ENCODE results near the gene GBX2.
"Not testable (repeated sequence)": the region's sequence is repeated elsewhere in the genome, so short reads cannot be mapped to it uniquely, and the experiment has no call there.

The GBX2 gene

DNA sequence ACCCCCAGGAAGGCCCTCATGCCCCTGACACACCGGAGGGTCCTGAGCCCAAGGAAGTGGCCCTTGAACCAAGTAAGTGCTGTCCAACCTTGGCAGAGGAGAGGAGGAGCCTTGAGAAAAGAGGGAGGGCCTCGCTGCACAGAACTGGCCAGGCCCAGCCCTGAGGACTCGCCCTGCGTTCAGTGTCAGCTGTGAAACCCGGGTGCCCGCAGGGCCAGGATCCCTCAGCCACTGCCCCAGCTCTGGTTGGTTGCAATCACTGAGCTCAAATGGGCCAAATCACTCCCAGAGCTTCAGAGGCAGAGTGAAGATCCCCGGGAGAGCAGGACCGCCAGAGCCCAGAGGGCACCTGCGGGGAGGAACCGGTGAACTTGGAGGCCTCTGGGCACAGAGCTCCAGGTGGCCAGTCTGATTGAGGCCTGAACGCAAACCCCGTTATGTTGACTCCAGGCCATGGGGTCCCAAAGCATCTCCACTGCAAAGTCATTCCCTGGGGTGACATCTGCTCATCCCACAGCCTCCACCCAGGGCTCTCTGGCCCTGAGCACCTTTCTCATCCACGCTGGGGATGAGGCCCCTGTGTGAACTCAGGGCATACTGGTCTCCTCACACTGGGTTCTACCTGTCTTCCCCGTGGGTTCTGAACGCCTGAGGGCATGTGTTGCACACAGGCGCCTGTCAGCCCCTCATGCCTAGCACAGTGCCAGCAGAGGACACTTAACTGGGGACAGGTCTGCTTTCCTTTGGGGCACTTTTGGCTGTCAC is 11.9 kb downstream of the GBX2 start:
- DNase-seq (ENCODE audit: low spot score) = no peak

DNA sequence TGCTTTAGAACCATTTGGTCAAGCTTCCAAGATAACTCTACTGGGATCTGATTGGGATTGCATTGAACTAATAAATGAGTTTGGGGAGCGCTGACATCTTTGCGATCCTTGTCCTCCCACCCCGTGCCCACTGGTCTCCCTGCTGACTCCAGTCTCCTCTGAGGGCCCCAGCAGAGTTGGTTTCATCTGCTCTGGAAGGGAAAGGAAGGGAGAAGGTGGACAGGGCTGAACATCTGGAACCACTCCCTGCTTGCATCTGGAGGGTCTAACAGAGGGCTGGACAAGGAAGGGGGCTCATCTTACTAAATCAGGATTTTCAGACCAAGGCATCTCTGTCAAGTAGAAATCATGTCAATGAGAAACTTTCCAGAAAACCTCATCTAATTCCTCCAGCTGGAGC is 12.8 kb downstream of the GBX2 start:
- DNase-seq (ENCODE audit: low spot score) = no peak

DNA sequence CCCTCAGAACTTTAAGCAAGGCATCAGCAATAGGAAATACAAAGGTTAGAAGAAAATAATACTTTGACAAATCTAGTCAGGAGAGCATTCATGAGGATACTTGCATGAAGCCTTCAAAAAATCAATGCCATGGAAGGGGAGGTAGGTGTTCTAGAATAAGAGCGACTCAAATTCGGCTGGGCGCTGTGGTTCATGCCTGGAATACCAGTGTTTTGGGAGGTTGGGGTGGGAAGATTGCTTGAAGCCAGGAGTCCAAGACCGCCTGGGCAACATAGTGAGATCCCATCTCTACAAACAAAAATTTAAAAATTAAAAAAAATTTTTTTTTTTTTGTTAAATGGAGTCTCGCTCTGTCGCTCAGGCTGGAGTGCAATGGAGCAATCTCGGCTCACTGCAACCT is 21.8 kb downstream of the GBX2 start:
- no peak for DNase-seq (ENCODE audit: low spot score)

DNA sequence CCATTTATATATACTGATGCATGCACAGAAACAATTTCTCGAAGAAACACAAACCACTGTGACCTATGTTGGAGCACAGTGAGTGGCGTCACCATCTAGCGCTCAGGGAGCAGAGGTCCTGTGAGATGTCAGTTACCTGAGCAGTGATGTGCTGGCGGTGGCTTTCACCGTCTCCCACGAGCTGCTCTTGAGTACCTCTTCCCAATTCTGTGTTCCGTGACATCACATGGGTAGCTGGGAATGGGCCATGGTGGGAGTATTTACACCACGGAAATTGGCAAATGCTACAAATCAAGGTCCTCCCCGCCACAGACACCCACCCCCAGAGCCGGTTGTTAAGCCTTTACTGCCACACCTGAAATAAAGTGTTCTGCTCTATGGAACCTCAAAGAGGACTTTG is 24.4 kb downstream of the GBX2 start:
- DNase-seq (ENCODE audit: low spot score) = no peak

DNA sequence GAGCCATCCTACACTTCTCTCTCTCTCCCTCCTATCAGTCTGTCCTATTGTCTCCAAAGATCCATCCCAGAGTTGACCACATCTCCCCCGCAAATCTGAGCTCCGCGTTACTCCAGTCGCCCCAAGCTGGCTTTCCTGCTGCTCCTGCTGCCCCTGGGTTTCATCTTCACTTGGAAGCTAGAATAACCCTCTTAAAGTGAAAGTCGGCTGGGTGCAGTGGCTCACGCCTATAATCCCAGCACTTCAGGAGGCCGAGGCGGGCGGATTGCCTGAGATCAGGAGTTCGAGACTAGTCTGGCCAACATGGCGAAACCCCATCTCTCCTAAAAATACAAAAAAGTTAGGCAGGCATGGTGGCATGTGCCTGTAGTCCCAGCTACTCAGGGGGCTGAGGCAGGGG is 26.6 kb downstream of the GBX2 start:
- DNase-seq (ENCODE audit: low spot score) = not testable (repeated sequence)

DNA sequence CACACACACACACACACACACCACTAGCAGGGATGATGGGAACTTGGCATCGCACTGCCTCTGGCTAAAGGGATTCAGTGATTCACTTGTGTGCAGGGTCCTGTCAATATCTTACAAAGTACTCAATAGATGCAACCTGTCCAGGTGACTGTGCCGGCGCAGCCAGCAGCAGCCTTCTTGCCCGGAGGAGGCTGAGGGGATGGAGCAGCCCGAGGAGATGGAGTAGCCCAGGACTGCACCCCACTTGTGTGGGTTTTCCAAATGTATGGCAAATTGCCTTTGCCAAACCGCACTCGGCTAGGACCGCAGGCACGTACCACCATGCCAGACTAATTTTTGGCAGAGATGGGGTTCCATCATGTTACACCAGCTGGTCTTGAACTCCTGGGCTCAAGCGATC is 31.1 kb downstream of the GBX2 start:
- no peak for DNase-seq (ENCODE audit: low spot score)

DNA sequence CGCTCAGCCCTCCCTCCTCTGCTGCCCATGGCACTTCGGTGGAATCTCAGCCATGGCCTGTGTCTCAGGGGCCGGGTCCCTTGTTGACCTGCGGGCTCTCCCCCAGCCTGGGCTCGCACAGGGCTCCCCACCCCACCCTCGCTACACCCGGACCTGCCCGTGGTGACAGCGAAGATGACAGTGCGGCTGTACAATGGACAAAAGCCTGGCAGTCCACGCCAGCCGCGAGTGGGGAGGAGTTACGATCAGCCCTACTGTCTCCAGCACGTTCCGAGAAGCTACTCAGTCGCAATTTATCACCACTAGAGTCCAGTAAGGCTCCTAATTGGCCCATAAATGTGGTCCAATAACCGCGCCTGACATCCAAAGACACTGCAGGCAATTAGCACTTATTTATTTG is 31.6 kb downstream of the GBX2 start:
- peak; percentile 43 for DNase-seq (ENCODE audit: low spot score)

DNA sequence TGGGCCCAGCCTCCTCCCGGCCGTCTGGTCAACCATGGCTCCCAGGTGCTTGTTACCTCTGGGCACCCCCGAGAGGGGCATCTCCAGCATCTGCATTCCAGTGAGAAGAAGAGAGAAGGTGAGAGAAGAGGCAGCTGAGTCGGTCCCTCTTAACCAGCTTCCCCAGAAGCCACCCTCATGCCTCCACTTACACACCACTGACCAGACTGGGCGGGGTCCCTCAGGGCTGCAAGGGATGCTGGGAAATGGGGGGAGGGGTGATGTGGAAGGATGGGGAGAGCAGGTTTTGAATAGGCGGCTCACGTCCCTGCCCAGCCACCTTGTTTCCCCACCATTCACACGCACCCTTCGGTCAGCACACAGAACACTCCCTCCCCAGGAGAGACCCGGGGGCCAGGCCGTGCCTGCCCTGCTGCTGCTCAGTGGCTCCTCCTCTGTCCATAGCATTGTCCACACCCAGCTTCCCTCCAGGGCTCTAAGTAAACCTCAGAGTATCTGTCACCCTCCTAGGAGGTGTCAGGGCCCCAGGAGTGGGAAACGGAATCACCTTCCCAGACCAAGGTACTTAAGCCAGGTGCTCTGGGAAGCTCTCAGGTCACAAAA is 34.7 kb downstream of the GBX2 start:
- DNase-seq (ENCODE audit: low spot score) = no peak

DNA sequence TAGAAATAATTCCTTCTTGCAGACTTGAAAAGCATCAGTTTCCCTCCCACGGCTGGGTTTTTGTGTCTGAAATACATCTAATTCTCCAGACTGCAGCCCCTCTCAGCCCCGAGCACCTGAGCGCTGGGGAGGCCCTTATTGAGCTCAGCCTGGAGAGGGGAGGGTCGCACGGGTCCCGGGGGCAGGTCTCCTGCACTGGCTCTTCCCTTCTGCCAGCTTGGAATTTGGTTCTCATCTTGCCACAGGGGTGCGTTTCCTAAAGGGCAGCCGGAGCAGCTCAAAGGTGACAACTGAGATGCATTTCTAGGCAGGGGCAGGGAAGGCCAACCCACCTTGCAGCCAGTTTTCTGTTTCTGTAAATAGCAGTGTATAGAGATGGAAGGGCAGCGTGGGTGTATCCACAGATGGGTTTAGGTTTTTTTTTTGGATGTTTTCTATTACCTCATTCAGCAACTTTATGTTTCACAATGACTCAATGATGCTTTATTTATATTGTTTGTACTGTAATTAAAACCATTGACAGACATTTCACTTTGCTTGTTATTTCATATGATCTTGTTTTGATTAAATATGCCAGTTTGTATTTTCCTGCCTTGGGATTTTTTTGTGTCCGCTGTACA is 37.0 kb downstream of the GBX2 start:
- DNase-seq (ENCODE audit: low spot score) = no peak

DNA sequence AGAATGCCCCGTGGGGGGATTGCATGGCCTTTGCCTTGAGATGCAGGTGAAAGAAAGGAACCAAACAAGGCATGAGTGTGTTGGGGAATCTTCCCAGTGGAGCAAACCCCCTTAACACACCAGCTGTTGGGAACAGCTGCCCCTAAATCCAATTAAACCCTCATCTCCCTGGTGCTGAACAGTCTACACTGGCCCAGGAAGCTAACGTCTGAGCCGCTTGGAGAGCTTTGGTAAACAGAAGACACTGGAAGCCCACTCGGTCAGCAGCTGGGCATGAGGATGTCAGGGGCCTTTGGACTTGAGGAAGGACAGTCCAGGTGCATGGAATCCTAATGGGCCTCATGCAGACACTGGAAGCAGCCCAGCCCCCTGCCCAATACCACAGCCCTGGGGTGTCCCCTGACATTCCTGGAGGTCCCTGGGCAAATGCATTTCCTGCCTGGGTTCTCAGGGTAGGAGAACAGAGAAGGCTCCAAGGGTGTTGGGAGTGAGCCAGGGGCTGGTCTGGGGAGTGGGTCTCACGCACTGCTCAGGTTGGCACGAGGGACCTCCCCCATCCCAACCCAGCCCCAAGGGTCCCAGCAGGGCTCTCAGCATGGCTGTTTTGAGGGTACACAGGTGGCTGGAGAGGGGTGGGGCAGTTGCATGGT is 37.7 kb downstream of the GBX2 start:
- no peak for DNase-seq (ENCODE audit: low spot score)

DNA sequence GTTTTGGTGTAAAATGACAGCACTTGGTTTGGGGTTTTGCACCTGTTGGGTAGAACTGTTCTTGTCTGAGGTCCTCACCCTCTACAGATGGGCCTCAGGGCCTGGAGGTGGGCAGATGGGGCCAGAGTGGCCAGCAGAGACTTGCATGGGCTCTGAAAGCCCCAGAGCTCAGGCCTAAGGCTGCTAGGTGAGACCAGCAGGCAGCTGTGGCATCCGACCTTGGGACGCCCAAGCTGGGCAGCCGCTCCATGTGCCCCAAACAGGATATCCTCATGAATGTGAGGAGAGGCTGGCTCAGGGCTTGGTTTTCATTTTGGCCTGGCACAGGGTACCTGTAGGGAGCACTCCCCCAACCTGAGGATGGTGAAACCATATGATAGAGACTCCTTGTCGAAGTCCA is 38.3 kb downstream of the GBX2 start:
- DNase-seq (ENCODE audit: low spot score) = no peak

DNA sequence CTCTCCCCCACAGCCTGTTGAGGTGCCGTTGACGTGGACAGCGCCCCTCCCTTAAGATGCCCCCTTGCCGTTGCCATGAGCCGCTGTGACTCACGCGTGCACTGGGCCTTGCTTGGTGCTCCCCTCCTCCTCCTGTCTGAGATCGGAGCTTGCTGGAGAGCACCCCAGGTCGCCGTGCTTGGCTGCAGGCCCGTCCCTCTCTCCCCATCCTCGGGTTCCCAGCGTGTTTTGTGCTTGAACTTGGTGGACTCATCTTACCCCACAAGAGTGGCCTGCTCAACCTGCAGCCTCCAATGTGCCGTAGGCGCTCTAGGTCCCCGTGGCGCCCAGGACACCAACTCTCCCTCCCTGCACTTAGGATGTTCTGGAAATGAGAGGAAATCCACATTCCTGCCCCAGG is 39.9 kb downstream of the GBX2 start:
- no peak for DNase-seq (ENCODE audit: low spot score)

DNA sequence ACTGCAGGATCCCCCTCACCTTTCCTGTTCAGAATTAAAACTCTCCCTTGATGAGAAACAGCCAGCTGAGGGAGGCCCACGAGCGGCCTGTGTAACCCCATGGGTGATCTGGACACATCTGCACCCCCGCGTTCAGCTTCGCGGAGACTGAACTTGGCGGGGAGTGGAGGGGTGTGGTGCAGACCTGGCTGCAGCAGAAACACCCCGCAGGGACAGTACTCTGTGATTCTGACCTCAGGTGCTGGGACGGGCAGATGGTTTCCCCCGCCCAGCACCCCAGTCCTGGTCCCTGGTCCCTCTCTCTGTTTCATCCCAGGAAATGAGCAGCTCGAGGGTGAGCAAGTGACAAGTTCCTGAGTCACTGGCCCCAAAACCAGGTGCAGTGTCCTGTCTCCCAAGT is 41.2 kb downstream of the GBX2 start:
- no peak for DNase-seq (ENCODE audit: low spot score)

DNA sequence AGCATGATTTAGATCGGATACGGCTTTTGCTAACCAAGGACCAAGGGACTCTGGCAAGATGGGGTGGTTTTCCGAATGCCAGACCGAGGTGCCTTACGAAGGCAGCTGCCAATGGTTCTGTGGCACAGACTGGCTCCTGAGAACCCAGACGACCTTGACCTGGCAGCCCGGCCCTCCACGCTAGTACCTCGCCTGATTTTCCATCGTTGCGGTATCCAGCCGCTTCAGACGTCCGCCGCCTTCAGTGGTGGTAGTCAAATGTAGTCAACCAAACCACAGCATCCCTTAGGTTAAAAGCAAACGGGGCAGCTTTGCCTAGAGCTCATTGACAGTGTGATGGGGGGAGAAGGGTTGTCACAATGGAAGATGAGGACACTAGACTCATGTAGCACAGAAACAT is 42.6 kb downstream of the GBX2 start:
- no peak for DNase-seq (ENCODE audit: low spot score)

DNA sequence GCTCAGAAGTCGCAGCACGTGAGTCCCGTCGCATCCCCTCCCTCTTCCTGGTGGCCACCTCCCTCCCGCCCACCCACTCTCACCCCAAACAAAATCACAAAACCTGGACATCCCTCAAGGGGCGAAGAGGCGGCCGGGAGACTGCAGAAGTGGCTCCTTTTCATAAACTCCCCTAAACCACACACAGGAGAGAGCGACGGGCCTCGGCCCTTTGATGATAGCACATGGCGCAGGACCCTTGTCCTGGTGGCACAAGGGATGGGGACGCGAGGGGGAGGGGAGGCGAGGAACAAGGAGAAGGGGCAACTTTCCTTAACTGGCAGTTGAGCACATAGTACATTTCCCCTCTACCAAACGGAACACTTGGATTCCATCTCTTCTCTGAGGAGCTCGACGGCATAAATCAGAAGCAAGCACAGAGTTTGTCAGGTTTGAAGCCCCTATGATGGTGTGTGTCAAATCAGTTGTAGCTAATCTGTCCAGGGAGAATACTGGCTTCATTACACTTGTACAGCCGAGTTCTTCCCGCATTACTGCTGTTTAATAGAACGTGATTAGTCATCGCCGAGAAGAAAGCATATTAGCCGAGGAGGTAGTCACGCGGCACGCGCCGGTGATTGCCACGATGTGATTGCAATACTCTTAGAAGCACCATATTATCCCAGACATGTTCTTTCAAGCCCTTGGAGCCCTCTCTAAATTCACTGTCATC is 43.8 kb downstream of the GBX2 start:
- no peak for DNase-seq (ENCODE audit: low spot score)

DNA sequence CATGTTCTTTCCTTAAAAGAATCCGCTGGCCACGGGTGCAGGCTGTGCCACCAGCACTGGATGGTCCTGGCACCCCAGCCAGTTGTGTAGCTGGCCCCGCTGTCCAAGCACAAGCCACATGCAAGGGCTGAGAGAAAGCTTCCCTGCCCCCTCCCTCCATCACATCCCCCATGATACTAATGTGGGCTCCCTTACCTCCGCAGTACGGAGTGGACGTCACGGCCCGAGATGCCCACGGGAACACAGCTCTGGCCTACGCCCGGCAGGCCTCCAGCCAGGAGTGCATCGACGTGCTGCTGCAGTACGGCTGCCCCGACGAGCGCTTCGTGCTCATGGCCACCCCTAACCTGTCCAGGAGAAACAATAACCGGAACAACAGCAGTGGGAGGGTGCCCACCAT is 44.5 kb downstream of the GBX2 start:
- DNase-seq (ENCODE audit: low spot score) = no peak

DNA sequence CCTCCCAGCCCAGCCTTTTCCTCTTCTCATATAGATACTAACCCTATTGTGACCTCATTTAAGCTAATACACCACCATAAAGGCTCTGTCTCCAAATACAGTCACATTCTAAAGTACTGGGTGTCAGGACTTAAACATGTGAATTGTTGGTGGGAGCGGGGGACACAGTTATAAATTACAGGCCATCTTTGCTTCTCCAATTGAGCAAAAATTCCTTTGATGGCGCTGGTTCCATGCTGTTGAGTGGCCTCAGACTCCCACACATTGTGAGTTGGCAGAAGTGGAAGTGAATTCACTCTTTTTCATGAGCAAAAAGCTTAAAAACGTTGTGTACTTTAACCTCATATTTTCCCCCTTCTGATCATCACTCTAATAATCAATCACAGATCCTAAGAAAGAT is 46.0 kb downstream of the GBX2 start:
- no peak for DNase-seq (ENCODE audit: low spot score)

DNA sequence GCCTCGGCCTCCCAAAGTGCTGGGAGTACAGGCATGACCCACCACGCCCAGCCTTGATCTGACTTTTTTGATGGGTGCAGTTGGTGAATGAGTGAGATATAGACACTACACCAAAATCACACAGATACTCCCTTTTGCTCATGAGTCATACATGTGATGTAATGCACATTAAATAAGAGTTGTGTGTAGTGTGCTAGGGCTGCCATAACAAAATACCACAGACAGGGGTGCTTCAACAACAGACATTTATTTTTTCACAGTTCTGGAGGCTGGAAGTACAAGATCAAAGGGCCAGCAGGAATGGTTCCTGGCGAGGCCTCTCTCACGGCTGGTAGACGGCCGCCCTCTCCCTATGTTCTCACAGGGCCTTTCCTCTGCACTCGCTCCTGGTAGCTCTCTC is 46.6 kb downstream of the GBX2 start:
- no peak for DNase-seq (ENCODE audit: low spot score)

DNA sequence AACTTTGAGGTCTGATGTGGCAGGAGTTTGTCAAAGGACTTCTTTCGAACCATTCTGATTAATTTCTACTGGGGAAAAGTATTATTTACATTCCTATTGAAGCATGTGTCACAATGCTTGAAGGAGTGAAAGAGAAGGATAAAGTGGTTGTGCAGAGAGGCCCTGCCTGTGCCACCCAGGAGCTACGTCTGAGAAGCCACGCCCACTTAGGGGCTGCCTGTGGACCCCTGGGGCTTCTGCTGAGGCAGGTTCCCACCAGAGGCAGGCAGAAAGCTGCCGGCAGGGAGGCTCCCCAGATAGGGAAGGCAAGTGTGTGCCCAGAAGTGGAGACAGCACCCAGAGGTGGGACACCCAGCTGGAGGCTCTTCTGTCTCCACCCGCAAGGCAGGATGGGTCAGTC is 47.4 kb downstream of the GBX2 start:
- no peak for DNase-seq (ENCODE audit: low spot score)

DNA sequence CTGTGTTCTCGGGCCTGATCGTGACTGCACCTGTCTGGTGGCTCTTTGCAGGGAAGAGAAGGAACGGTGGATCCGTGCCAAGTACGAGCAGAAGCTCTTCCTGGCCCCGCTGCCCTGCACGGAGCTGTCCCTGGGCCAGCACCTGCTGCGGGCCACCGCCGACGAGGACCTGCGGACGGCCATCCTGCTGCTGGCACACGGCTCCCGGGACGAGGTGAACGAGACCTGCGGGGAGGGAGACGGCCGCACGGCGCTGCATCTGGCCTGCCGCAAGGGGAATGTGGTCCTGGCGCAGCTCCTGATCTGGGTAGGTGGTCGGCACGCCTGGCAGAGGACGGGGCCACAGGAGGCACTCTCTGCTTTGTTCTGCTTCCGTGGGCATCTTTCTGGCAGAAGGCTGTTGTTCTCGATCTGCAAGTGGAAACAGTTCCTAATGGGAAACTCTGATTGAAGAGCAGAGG is 48.0 kb downstream of the GBX2 start:
- DNase-seq (ENCODE audit: low spot score) = no peak

DNA sequence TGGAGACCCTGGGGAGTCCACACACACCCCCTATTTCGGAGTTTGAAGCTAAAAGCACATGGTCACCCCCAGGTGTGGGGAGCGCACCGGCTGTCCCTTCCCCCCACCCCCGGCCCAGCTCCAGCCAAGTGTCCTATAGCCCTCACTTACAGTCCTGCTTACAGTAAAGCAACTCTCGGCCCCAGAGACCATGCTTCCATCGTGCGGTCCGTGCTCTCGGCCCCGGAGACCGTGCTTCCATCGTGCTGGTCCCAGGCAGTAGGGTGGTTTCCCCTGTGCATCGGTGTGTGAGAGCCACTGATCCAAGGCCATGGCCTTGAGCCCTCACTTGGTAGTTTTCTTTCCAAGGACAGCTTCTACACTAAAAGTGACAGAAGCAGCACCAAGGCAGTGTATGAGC is 48.7 kb downstream of the GBX2 start:
- DNase-seq (ENCODE audit: low spot score) = no peak

DNA sequence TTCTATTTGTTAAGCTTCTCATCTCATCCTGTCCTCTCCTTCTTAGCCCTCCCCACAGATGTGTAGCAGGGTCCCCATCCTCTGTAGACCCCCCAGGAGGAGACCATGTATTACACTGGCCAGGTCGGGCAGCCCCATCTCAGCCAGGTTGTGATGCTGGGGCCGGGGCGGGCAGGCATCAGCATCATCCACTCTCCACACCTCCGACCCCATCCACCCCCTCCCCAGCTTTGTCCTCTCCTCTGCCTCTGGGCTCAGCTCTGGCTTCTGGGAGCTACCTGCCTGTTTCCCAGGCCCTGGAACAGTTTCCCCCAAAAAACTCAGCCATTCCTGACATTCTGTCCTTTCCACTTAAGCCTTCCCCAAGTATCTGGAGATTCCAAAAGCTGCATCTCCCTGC is 49.2 kb downstream of the GBX2 start:
- no peak for DNase-seq (ENCODE audit: low spot score)

Measured in Ammon's horn (tissue), 1 donor.